ENCODE measurements around the gene ACAD8.
"Not testable (repeated sequence)": the region's sequence is repeated elsewhere in the genome, so short reads cannot be mapped to it uniquely, and the experiment has no call there.

The ACAD8 gene

GRCh38 chr11:134240592-134240991, 12.8 kb upstream of the ACAD8 start:
- no peak for DNase-seq

- DNase-seq: no peak
Observed at GRCh38 chr11:134242376-134242775, 11.0 kb upstream of the ACAD8 start.

GRCh38 chr11:134243913-134244312, 9.5 kb upstream of the ACAD8 start:
- no peak for DNase-seq

- DNase-seq: no peak
Observed at GRCh38 chr11:134244593-134244992, 8.8 kb upstream of the ACAD8 start.

GRCh38 chr11:134245434-134245833, 7.9 kb upstream of the ACAD8 start:
- DNase-seq: no peak

- DNase-seq: no peak
Observed at GRCh38 chr11:134246100-134246499, 7.3 kb upstream of the ACAD8 start.

- DNase-seq: no peak
Observed at GRCh38 chr11:134246678-134247077, 6.7 kb upstream of the ACAD8 start.

- no peak for DNase-seq
Observed at GRCh38 chr11:134248910-134249480, 4.4 kb upstream of the ACAD8 start.

- no peak for DNase-seq
Observed at GRCh38 chr11:134250246-134250645, 3.1 kb upstream of the ACAD8 start.

- no peak for DNase-seq
Observed at GRCh38 chr11:134250675-134251074, 2.7 kb upstream of the ACAD8 start.

GRCh38 chr11:134252346-134253187, 801 bp upstream of the ACAD8 start:
- DNase-seq: peak; percentile 30

GRCh38 chr11:134254433-134255183, 1.2 kb downstream of the ACAD8 start:
- no peak for DNase-seq

- DNase-seq: not testable (repeated sequence)
Observed at GRCh38 chr11:134255184-134255561, 1.8 kb downstream of the ACAD8 start.

- DNase-seq: no peak
Observed at GRCh38 chr11:134257101-134257500, 3.7 kb downstream of the ACAD8 start.

- no peak for DNase-seq
Observed at GRCh38 chr11:134258577-134258976, 5.2 kb downstream of the ACAD8 start.

- DNase-seq: no peak
Observed at GRCh38 chr11:134260503-134260902, 7.1 kb downstream of the ACAD8 start.

GRCh38 chr11:134260983-134261382, 7.6 kb downstream of the ACAD8 start:
- DNase-seq: no peak

GRCh38 chr11:134261626-134262488, 8.5 kb downstream of the ACAD8 start:
- peak; percentile 32 for DNase-seq

- DNase-seq: no peak
Observed at GRCh38 chr11:134264966-134265764, 11.8 kb downstream of the ACAD8 start.

- DNase-seq: no peak
Observed at GRCh38 chr11:134266440-134266839, 13.1 kb downstream of the ACAD8 start.

- DNase-seq: peak; percentile 86
Observed at GRCh38 chr11:134266841-134267251, 13.5 kb downstream of the ACAD8 start.

GRCh38 chr11:134267461-134267860, 14.1 kb downstream of the ACAD8 start:
- DNase-seq: no peak
